ENCODE data around the gene CD3D.
"Not testable (repeated sequence)": the region's sequence is repeated elsewhere in the genome, so short reads cannot be mapped to it uniquely, and the experiment has no call there.

Gene CD3D

DNA sequence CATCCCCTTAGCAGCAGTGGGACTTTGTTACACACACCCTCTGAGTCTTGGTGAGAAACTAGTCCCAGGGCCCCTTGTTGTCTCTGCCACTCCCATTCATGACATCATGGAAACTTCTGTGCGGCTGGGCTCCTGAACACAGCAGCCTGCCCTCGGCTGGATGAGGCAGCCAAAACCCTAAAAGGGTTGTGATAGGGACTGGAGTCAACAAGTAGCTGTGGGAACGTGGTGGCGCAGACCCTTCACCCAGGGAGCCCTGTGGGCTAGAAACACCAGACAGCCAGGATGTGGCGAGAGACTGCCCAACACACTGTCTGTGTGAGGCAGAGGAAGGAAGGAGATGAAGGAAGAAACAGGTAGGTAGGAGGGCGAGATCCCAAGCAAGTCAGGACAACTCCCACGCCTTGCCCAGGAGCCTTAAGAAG is 3.9 kb downstream of the CD3D start:
- no peak for DNase-seq

- DNase-seq = no peak
These were observed 7.8 kb downstream of the CD3D start for GRCh38 chr11:118334745-118335144.

- no peak for DNase-seq
These were observed 13.8 kb downstream of the CD3D start for GRCh38 chr11:118328745-118329144.

GRCh38 chr11:118325283-118325682 is 17.2 kb downstream of the CD3D start:
- no peak for DNase-seq

GRCh38 chr11:118322721-118323120 is 19.8 kb downstream of the CD3D start:
- DNase-seq = no peak

DNA sequence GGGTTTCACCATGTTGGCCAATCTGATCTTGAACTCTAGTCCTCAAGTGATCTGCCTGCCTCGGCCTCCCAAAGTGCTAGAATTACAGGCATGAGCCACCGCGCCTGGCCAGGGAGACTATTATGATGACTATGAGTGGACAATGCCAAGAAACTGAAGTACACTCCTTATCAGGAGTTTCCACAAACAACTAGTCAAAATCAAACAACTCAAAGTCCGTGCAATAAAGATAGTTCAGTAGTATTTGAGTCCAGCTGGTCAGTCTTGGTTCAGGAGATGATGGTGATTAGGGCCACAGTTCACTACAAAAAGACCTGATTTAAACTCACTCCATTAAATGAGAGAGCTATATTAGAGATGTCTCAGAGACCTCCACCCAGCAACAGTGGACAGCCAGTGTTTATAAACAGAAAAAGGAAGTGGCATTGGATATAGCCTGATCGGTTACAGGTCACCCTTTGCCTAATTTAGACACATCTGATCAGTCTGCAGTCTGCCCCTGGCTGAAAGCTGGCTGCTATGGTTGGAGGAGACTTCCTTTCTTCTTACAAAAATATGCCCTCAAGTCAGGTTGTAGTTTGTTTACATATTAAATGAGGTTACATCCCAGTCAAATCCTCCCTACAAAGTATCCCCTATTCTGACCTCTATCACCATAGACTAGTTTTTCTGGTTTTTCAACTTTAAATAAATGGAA is 21.0 kb downstream of the CD3D start:
- no peak for DNase-seq

GRCh38 chr11:118320515-118320914 is 22.0 kb downstream of the CD3D start:
- no peak for DNase-seq

DNA sequence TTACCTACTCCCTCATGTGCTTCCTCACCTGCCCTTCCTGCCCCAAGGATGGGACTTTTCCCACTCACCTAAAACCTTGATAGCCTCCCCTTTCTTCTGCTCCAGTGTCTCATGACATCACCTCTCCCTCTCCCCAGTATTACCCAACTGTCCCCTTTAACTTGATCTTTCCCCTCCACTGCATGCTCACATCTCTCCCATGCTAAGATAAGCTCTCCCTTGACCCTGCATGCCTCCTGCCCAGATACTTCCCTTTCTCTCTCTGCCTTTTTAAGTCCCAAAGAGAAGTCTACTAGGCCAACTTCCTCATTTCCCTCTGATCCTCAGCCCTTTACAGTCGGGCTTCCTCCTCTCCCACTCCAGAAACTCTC is 23.2 kb downstream of the CD3D start:
- no peak for DNase-seq

- DNase-seq = no peak
These were observed 23.7 kb downstream of the CD3D start for GRCh38 chr11:118318581-118319336.

- DNase-seq = no peak
These were observed 24.4 kb downstream of the CD3D start for GRCh38 chr11:118318124-118318523.

GRCh38 chr11:118314988-118315411 is 27.5 kb downstream of the CD3D start:
- no peak for DNase-seq

GRCh38 chr11:118313242-118313641 is 29.3 kb downstream of the CD3D start:
- DNase-seq = no peak

DNA sequence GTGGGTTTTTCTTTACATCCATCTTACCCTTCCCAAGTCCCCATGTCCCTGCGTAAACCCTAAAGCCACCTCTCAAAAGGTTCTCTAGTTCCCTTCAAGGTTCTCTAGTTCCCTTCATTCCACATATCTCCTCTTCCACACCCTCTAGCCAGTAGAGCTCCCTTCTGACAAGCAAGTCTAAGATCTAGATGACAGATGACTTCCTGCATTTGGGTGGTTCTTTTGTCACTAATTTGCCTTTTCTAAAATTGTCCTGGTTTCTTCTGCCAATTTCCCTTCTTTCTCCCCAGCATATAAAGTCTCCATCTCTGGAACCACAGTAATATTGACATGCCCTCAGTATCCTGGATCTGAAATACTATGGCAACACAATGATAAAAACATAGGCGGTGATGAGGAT is 30.2 kb downstream of the CD3D start:
- no peak for DNase-seq

DNA sequence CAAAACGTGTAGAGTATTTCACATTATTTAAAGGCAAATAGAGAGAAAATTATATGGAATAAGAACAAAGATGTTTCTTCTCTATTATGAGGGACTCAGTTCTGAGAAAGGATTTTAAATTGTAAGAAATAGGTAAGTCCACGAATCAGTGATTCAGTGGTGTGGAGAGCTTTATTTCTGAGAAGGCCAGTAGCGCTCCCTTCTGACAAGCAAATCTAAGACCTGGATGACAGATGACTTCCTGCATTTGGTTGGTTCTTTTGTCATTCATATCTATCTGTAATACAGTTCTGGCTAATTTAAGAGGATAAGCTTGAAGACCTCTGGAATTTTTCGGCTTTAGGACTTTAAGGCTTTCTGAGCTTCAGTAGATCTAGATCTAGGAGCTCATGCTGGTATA is 31.0 kb downstream of the CD3D start:
- no peak for DNase-seq

DNA sequence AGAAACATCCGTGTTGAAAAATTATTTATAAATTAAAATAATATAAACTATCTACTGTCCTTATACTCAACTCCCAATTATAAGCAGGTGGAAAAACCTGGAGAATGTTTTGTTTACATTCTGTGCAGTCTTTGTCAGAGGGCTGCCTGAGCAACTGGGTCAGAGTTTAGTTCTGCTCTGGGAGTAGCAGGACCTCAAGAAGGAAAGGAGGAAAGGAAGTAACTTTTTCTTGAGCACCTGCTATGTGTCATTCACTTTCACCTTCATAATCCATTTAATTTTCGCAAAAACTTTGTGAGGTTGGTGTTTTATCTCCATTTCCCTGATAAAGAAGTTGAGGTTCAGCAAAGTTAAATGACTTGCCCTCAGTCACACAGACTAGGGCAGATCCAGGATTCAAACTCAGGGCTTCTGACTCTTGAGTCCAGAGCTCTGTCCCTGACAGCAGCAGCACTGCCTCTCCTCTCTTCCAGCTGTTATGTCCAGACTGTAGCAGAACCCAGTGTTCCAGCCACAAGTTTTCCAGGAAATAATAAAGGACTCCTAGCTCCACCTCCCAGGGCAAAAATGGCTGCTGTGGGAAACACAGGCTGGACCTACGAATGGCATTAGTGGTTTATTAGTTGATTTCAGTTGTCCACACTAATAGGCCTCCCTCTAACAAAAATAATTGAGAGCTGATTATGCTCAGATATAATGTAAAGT is 31.6 kb downstream of the CD3D start:
- no peak for DNase-seq

GRCh38 chr11:118310271-118310670 is 32.2 kb downstream of the CD3D start:
- no peak for DNase-seq

GRCh38 chr11:118308995-118309528 is 33.4 kb downstream of the CD3D start:
- not testable (repeated sequence) for DNase-seq

- no peak for DNase-seq
These were observed 35.9 kb downstream of the CD3D start for GRCh38 chr11:118306556-118306955.

DNA sequence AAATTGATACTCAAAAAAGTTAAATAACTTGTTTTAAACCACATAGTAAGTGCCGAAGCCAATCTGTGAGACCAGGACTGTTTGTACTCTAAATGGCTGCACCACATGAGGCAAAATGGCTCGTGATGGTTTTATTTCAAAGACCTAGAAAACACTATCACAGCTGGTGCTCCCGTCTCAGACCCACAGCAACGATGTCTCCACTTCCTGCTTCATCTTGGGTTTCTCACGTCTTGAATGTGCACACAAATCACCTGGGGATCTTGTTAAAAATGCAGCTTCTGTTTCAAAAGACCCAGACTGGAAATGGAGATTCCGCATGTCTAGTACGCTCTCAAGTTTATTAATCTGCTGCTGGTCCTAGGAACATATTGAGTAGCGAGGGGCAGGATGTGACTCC is 36.8 kb downstream of the CD3D start:
- no peak for DNase-seq

- no peak for DNase-seq
These were observed 37.8 kb downstream of the CD3D start, which contains the start of gene CD3E for GRCh38 chr11:118304568-118305248. CD3E (plus strand) TSS chr11:118304730; CDS start chr11:118304953, 223 bp downstream.

- DNase-seq = no peak
These were observed 38.3 kb downstream of the CD3D start for GRCh38 chr11:118304227-118304567.

DNA sequence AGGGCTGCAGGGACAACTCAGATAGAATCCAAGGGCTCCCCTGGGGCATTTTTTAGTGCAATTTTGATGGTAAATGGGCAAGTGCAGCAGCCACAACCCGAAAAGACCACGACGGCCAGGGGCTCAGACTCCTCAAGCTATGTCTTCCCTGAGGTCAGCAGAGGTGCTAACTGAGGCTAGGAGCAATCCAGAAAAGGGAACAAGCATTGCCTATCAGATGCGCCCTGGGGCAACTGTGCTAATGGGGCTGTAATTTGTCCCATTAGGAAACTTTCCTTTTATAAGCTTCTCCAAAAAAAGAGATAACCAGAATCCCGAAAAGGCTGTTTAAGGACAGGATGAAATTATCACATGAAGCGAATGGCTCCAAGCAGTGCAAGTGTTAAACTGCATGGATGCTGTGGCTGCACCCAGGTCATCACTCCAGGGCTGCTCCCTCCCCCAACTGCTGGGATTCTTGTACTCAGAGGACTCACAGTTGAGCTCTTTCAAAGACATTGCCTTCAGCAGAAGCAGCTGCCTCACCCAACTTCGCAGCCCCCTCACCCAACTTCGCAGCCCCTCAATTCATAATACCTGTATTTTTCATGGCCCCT is 40.8 kb downstream of the CD3D start:
- no peak for DNase-seq
